CD4-positive, CD25-positive, alpha-beta regulatory T cell (primary cell): ENCODE results near the gene TFEC. TPM values are rescaled to one million over a fixed set of nuclear protein-coding genes. Genes with fewer than 3 reads are reported as not detected.

ENCODE experiments used
- ATAC-seq, 2 donors: fragments of 150-1000 bp; cut with Tn5 transposase; one replicate each; pipeline ENCODE4 v1.10.0; 2021; ENCODE audit warnings: low read depth in 2 of 2, moderate number of reproducible peaks in 2 of 2, moderate library complexity in 1 of 2
- DNase-seq, 3 donors: peaks; one replicate each; pipeline versions ENCODE4 v3.0.0 to v3.0.0-alpha.2; 2012 to 2022; ENCODE audit warnings: mixed read lengths in 1 of 3
- H3K27ac ChIP-seq: one replicate; pipeline ENCODE4 v1.7.0; 2013; ENCODE audit warnings: mild to moderate bottlenecking, low read length; ENCODE audit not compliant: insufficient read depth, poor library complexity, severe bottlenecking
- H3K27me3 ChIP-seq: one replicate; pipeline ENCODE4 v1.7.0; 2013; ENCODE audit warnings: low read length; ENCODE audit not compliant: control insufficient read depth, insufficient read depth
- H3K36me3 ChIP-seq: one replicate; pipeline ENCODE4 v1.7.0; 2013; ENCODE audit warnings: mild to moderate bottlenecking, low read length, moderate library complexity; ENCODE audit not compliant: control insufficient read depth, insufficient read depth
- H3K4me1 ChIP-seq: 2 replicates; pipeline ENCODE4 v1.7.0; 2013; ENCODE audit warnings: mild to moderate bottlenecking, low read length; ENCODE audit not compliant: insufficient read depth, control insufficient read depth, poor library complexity, severe bottlenecking
- H3K4me3 ChIP-seq: one replicate; pipeline ENCODE4 v1.7.0; 2013; ENCODE audit warnings: low read depth, mild to moderate bottlenecking, low read length, moderate library complexity
- H3K9me3 ChIP-seq, 2 experiments: 1 replicate in 1 of 2; 2 replicates in 1 of 2; pipeline ENCODE4 v1.7.0; 2013; ENCODE audit warnings: low read length in 2 of 2, mild to moderate bottlenecking in 1 of 2, moderate library complexity in 1 of 2; ENCODE audit not compliant: control insufficient read depth in 2 of 2
- H3K27ac Mint-ChIP-seq, 3 donors: one replicate each; pipeline ENCODE4 v1.8.0; 2020 to 2022; ENCODE audit warnings: mild to moderate bottlenecking in 3 of 3, mixed read lengths in 3 of 3, moderate library complexity in 2 of 3
- H3K27me3 Mint-ChIP-seq: one replicate; pipeline ENCODE4 v1.8.0; 2022; ENCODE audit warnings: mild to moderate bottlenecking, mixed read lengths
- H3K36me3 Mint-ChIP-seq: one replicate; pipeline ENCODE4 v1.8.0; 2020; ENCODE audit warnings: mixed read lengths
- H3K4me1 Mint-ChIP-seq, 4 donors: one replicate each; pipeline ENCODE4 v1.8.0; 2020 to 2022; ENCODE audit warnings: mixed read lengths in 4 of 4, mild to moderate bottlenecking in 1 of 4
- H3K4me3 Mint-ChIP-seq, 4 donors: one replicate each; pipeline ENCODE4 v1.8.0; 2020 to 2022; ENCODE audit warnings: mild to moderate bottlenecking in 4 of 4, mixed read lengths in 4 of 4, moderate library complexity in 3 of 4
- H3K9me3 Mint-ChIP-seq, 7 donors: one replicate each; pipeline ENCODE4 v1.8.0; 2020 to 2022; ENCODE audit warnings: mixed read lengths in 7 of 7, mild to moderate bottlenecking in 3 of 7, moderate library complexity in 2 of 7
- polyA plus RNA-seq, 4 donors: library from polyadenylated mRNA; unstranded; fragments of 300-500 nt; fragmentation: Illumina TruSeq; gene quantifications; one replicate each; pipeline ENCODE4 v1.2.3, GENCODE V29; 2021
- total RNA-seq: library from RNA; stranded (reverse); gene quantifications from one replicate; pipeline ENCODE4 v1.2.3, GENCODE V29; 2022

TFEC gene
- total and polyA plus RNA-seq, 5 donors from 2014 or later, result 1.0 TPM; not detected in 4

- no peak overlapping the region for H3K4me3 Mint-ChIP-seq
Observed at GRCh38 chr7:115920367-115920766, 110.2 kb downstream of the TFEC start.

DNA sequence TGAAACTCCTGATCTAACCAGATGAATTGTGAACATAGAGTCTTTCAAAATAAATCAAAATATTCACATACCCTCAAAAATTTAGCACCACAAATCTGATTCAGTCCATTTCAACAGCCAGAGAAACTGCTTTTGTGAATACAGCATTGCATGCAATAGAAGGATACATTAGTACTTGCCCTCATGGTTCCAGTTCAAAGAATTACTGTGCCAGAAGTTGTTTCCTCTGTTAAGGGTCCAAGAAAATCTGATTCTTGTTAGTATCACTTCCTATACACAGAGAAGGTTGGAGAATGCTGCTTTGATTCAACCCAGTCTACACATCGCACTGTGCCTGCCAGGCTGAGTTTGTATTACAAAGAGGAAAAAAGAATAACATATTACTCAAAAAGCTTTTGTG lies 115.6 kb downstream of the TFEC start:
- Mint-ChIP-seq H3K27me3 (no peaks in the 10 kb centered on the region), H3K36me3 (no peaks in the 10 kb centered on the region), H3K4me1 (no peaks in the 10 kb centered on the region), H3K9me3 (no peaks in the 10 kb centered on the region), H3K27ac (no peak overlapping the region), H3K4me3 (no peak overlapping the region)
- H3K27me3 ChIP-seq, result no peaks in the 10 kb centered on the region
- ATAC-seq (no peak), DNase-seq (no peak)
- no peaks in the 10 kb centered on the region for H3K9me3 ChIP-seq
- no peaks in the 10 kb centered on the region for H3K36me3 ChIP-seq
- no peaks in the 10 kb centered on the region for H3K4me1 ChIP-seq
- H3K27ac ChIP-seq, result no peak overlapping the region
- no peak overlapping the region for H3K4me3 ChIP-seq

More at GRCh38 chr7:115920367-115920766, 110.2 kb downstream of the TFEC start:
- Mint-ChIP-seq H3K27me3 (no peaks in the 10 kb centered on the region), H3K4me1 (no peaks in the 10 kb centered on the region), H3K27ac (no peak overlapping the region), H3K36me3 (no peaks in the 10 kb centered on the region), H3K9me3 (no peaks in the 10 kb centered on the region)
- no peaks in the 10 kb centered on the region for H3K9me3 ChIP-seq
- no peaks in the 10 kb centered on the region for H3K36me3 ChIP-seq
- no peak for DNase-seq
- H3K4me1 ChIP-seq, result no peaks in the 10 kb centered on the region
- no peak overlapping the region for H3K4me3 ChIP-seq
- ATAC-seq, result no peak
- H3K27ac ChIP-seq, result no peak overlapping the region
- no peaks in the 10 kb centered on the region for H3K27me3 ChIP-seq

- H3K36me3 ChIP-seq, result no peaks in the 10 kb centered on the region
- no peak overlapping the region for H3K27ac Mint-ChIP-seq
- no peaks in the 10 kb centered on the region for H3K27me3 ChIP-seq
- H3K4me1 Mint-ChIP-seq, result no peaks in the 10 kb centered on the region
- H3K9me3 ChIP-seq, result no peaks in the 10 kb centered on the region
- DNase-seq (no peak), ATAC-seq (no peak)
- H3K4me1 ChIP-seq, result no peaks in the 10 kb centered on the region
- H3K27me3 Mint-ChIP-seq, result no peaks in the 10 kb centered on the region
- H3K4me3 Mint-ChIP-seq, result no peak overlapping the region
- no peak overlapping the region for H3K4me3 ChIP-seq
- H3K27ac ChIP-seq, result no peak overlapping the region
- no peaks in the 10 kb centered on the region for H3K9me3 Mint-ChIP-seq
- no peaks in the 10 kb centered on the region for H3K36me3 Mint-ChIP-seq
Observed at GRCh38 chr7:115911465-115911864, 119.1 kb downstream of the TFEC start.

DNA sequence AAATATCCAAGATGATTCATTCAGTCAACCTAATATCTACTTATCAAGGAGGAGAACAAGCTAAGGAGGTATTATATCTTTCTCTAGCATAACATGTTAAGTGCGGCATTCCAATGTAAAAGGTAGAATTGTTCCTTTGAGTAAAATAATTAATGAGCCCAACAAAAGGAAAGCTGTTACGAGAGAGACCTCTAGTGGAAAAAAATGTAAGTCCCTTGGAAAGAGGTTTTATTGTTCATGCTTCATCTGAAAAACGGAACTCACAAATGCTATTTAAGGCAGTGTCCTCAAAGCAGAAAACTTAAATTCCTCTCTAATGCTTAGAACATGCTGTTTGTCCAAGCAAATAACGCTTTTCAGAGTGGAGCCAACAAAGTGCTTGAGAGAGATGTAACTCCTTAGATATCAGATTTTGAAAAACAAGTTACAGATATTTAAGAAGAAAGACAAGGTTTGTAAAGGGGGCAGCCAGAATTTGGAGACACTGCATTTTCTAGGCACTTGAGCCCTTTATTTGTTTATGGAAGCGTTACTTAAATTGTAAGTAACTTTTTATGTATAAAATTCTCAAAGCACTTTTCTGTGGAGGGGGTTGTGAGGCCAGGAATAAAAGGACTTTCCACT lies 119.9 kb downstream of the TFEC start:
- Mint-ChIP-seq H3K36me3 (no peaks in the 10 kb centered on the region), H3K9me3 (no peaks in the 10 kb centered on the region)

GRCh38 chr7:115906731-115907130 lies 123.8 kb downstream of the TFEC start:
- no peak for ATAC-seq

More for the DNA sequence above, 119.9 kb downstream of the TFEC start:
- Histone ChIP-seq H3K27ac (no peak overlapping the region), H3K27me3 (no peaks in the 10 kb centered on the region), H3K36me3 (no peaks in the 10 kb centered on the region), H3K4me3 (no peak overlapping the region), H3K9me3 (no peaks in the 10 kb centered on the region), H3K4me1 (no peaks in the 10 kb centered on the region)
- no peak overlapping the region for H3K27ac Mint-ChIP-seq
- no peaks in the 10 kb centered on the region for H3K4me1 Mint-ChIP-seq
- DNase-seq (peak in 1 of 3 donors; percentile 5), ATAC-seq (no peak)
- no peak overlapping the region for H3K4me3 Mint-ChIP-seq
- H3K27me3 Mint-ChIP-seq, result no peaks in the 10 kb centered on the region

GRCh38 chr7:115889669-115889984 lies 140.9 kb downstream of the TFEC start:
- ATAC-seq, result no peak
- H3K27me3 Mint-ChIP-seq, result no peaks in the 10 kb centered on the region
- no peak overlapping the region for H3K27ac ChIP-seq
- H3K36me3 Mint-ChIP-seq, result no peaks in the 10 kb centered on the region
- no peak overlapping the region for H3K4me3 Mint-ChIP-seq
- no peaks in the 10 kb centered on the region for H3K4me1 ChIP-seq
- no peaks in the 10 kb centered on the region for H3K4me1 Mint-ChIP-seq
- DNase-seq, result no peak
- H3K4me3 ChIP-seq, result no peak overlapping the region
- no peak overlapping the region for H3K27ac Mint-ChIP-seq
- H3K27me3 ChIP-seq, result no peaks in the 10 kb centered on the region
- no peaks in the 10 kb centered on the region for H3K9me3 ChIP-seq
- H3K36me3 ChIP-seq, result no peaks in the 10 kb centered on the region
- H3K9me3 Mint-ChIP-seq, result peaks cover 0 to 4% (median 2%) of the 10 kb centered on the region in 7 donors

More at GRCh38 chr7:115906731-115907130, 123.8 kb downstream of the TFEC start:
- no peaks in the 10 kb centered on the region for H3K36me3 ChIP-seq
- no peaks in the 10 kb centered on the region for H3K9me3 ChIP-seq
- H3K4me1 ChIP-seq, result no peaks in the 10 kb centered on the region
- Mint-ChIP-seq H3K27me3 (no peaks in the 10 kb centered on the region), H3K36me3 (no peaks in the 10 kb centered on the region), H3K9me3 (no peaks in the 10 kb centered on the region), H3K4me3 (no peak overlapping the region), H3K27ac (no peak overlapping the region), H3K4me1 (no peaks in the 10 kb centered on the region)
- H3K4me3 ChIP-seq, result no peak overlapping the region
- H3K27ac ChIP-seq, result no peak overlapping the region
- no peak for DNase-seq
- H3K27me3 ChIP-seq, result no peaks in the 10 kb centered on the region

- H3K27me3 Mint-ChIP-seq, result no peaks in the 10 kb centered on the region
- no peak overlapping the region for H3K4me3 ChIP-seq
- no peaks in the 10 kb centered on the region for H3K36me3 Mint-ChIP-seq
- no peaks in the 10 kb centered on the region for H3K9me3 ChIP-seq
- H3K4me1 ChIP-seq, result no peaks in the 10 kb centered on the region
- no peak overlapping the region for H3K27ac ChIP-seq
- no peaks in the 10 kb centered on the region for H3K27me3 ChIP-seq
- H3K27ac Mint-ChIP-seq, result no peak overlapping the region
- peaks cover 0 to 4% (median 2%) of the 10 kb centered on the region in 7 donors for H3K9me3 Mint-ChIP-seq
- no peaks in the 10 kb centered on the region for H3K36me3 ChIP-seq
- ATAC-seq (no peak), DNase-seq (no peak)
- no peak overlapping the region for H3K4me3 Mint-ChIP-seq
- no peaks in the 10 kb centered on the region for H3K4me1 Mint-ChIP-seq
Observed at GRCh38 chr7:115888981-115889668, 141.4 kb downstream of the TFEC start.

- H3K36me3 ChIP-seq, result no peaks in the 10 kb centered on the region
- no peak overlapping the region for H3K4me3 Mint-ChIP-seq
- H3K27me3 ChIP-seq, result no peaks in the 10 kb centered on the region
- H3K27ac Mint-ChIP-seq, result no peak overlapping the region
- DNase-seq, result no peak
- no peaks in the 10 kb centered on the region for H3K36me3 Mint-ChIP-seq
- H3K9me3 Mint-ChIP-seq, result peaks cover 0 to 4% (median 2%) of the 10 kb centered on the region in 7 donors
- H3K27me3 Mint-ChIP-seq, result no peaks in the 10 kb centered on the region
- H3K4me1 Mint-ChIP-seq, result no peaks in the 10 kb centered on the region
- H3K9me3 ChIP-seq, result no peaks in the 10 kb centered on the region
- H3K4me3 ChIP-seq, result no peak overlapping the region
- H3K27ac ChIP-seq, result no peak overlapping the region
- no peak for ATAC-seq
- no peaks in the 10 kb centered on the region for H3K4me1 ChIP-seq
Observed at GRCh38 chr7:115885550-115885949, 145.0 kb downstream of the TFEC start.
